Measurements from ENCODE around the gene SORBS1. TPM values are rescaled to one million over a fixed set of nuclear protein-coding genes. Genes with fewer than 3 reads are reported as not detected.
"Not testable (repeated sequence)": the region's sequence is repeated elsewhere in the genome, so short reads cannot be mapped to it uniquely, and the experiment has no call there.

Gene SORBS1
- total RNA-seq, 4 donors from 2014 or later = 21.5 to 65.8 (median 30.1) TPM

DNA sequence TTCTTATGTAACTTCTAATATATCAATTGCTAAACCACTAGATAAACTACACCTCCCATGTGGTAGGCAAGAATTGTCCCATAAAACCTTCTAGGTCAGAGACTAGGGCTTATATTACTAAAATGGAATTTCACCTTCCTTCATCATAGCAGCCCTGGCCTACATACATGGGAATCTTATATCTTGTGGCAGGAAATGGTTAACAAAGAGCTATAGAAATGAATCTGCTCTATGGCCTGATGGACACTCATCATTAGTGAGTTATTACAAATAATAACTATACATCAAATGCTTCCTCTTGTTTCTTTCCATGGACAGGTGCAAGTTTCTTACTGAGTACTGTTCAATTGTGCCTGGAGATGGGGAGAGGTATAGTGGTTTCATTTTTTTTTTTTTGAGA, 208.0 kb downstream of the SORBS1 start:
- H3K4me1 ChIP-seq = peaks cover 12 to 17% of the 10 kb centered on the region in 2 donors
- intact Hi-C loops (cut with DNase I) = no loop called here
- no peak for DNase-seq
- no peak overlapping the region for H3K4me3 ChIP-seq (replicated peaks in 1 of 3)
- no peaks in the 10 kb centered on the region for H3K27me3 ChIP-seq
- TF ChIP-seq, protein P1, sequence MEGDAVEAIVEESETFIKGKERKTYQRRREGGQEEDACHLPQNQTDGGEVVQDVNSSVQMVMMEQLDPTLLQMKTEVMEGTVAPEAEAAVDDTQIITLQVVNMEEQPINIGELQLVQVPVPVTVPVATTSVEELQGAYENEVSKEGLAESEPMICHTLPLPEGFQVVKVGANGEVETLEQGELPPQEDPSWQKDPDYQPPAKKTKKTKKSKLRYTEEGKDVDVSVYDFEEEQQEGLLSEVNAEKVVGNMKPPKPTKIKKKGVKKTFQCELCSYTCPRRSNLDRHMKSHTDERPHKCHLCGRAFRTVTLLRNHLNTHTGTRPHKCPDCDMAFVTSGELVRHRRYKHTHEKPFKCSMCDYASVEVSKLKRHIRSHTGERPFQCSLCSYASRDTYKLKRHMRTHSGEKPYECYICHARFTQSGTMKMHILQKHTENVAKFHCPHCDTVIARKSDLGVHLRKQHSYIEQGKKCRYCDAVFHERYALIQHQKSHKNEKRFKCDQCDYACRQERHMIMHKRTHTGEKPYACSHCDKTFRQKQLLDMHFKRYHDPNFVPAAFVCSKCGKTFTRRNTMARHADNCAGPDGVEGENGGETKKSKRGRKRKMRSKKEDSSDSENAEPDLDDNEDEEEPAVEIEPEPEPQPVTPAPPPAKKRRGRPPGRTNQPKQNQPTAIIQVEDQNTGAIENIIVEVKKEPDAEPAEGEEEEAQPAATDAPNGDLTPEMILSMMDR (IDR thresholded peaks at IDR 0.05) = no peak
- TF ChIP-seq POLR2A (IDR thresholded peaks at IDR 0.05) = no peak
- no peaks in the 10 kb centered on the region for H3K36me3 ChIP-seq
- H3K9me3 ChIP-seq = no peaks in the 10 kb centered on the region
- no peak overlapping the region for H3K27ac ChIP-seq

DNA sequence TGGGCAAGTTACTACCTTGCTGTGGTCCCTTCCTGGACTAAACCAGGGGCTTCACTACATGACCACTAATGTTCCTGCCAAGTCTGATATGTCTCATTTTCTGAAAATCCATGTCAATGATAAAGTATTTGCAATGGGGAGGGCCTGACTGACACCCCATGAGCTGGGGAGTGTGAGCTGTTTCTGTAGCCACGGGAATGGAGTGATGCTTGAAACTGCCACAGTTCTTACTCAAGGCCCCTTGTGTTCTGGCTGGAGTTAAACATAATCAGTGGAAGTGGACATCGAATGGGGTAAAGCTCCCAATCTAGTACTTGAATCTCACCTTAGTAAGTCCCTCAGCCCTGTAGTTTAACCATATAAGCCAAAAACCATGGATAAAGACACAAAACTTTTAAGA, 208.5 kb downstream of the SORBS1 start:
- intact Hi-C loops (cut with DNase I) = no loop called here
- 75 to 84% methylated on average over 2 of the region's 2 CpGs for WGBS, 2 donors
- no peak overlapping the region for H3K4me3 ChIP-seq (replicated peaks in 1 of 3)
- DNase-seq = no peak
- no peaks in the 10 kb centered on the region for H3K36me3 ChIP-seq
- H3K9me3 ChIP-seq = no peaks in the 10 kb centered on the region
- H3K4me1 ChIP-seq = peaks cover 12 to 17% of the 10 kb centered on the region in 2 donors
- no peak for TF ChIP-seq POLR2A (IDR thresholded peaks at IDR 0.05)
- TF ChIP-seq, protein P1 (IDR thresholded peaks at IDR 0.05) = no peak
- peak overlapping the region in 1 of 3 donors; percentile 33 for H3K27ac ChIP-seq
- no peaks in the 10 kb centered on the region for H3K27me3 ChIP-seq

DNA sequence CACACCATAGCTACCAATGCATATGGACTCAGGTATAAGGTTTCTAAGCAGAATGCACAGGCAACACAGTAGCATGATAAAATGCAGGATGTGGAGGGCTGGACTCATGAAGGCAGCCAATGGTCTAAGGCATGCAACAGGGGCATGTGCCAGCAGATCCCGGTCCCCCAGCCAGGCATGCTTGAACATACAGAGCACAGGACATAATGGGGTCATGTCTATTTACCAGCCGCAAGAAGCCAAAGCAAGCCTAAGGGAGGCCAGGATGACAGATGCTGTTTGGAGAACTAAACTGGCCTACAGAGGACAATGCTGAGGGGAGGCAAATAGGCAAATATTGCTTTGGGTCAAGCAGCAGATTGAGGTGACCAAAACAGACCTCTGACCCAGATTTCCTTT, 210.3 kb downstream of the SORBS1 start:
- no peak overlapping the region for H3K4me3 ChIP-seq (replicated peaks in 1 of 3)
- no peaks in the 10 kb centered on the region for H3K36me3 ChIP-seq
- intact Hi-C loops (cut with DNase I) = no loop called here
- H3K27me3 ChIP-seq = no peaks in the 10 kb centered on the region
- no peak for TF ChIP-seq POLR2A (IDR thresholded peaks at IDR 0.05)
- TF ChIP-seq, protein P1 (IDR thresholded peaks at IDR 0.05) = peak in 1 of 6 experiments; percentile 6
- DNase-seq = no peak
- no peaks in the 10 kb centered on the region for H3K9me3 ChIP-seq
- 63 to 75% methylated on average over 2 of the region's 2 CpGs for WGBS, 2 donors
- peak overlapping the region in 2 of 3 donors; percentile 46 to 66 for H3K27ac ChIP-seq
- peaks cover 16 to 17% of the 10 kb centered on the region in 2 donors for H3K4me1 ChIP-seq

DNA sequence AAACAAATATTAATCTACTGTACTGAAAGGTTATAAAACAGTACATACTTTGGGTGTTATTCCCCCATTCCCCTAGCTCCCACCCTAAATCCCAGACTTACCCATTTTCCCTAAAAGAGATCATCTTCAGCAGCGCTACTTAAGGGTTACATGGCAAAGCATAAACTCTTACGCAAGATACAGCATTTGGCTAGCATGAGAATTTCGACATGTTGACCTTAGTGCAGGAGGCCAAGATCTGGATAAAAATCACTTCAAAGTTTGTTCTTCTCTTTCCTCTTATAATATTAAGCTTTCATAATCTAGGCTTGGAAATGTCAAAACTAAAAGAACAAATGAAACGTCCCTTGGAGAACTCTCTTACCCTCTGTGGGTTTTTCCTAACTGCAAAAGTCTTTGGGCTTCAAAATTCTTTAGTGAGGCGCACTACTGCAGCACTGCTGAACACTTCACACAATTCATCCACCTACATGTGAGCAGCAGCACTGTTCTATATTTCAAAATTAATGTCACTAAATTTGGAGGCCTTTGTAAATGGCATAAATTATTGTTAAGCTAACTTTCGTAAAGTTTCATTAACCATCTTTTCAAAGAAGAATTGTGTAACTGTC, 210.8 kb downstream of the SORBS1 start:
- H3K4me1 ChIP-seq = peaks cover 16 to 17% of the 10 kb centered on the region in 2 donors
- WGBS, 2 donors = 45 to 64% methylated on average over 6 of the region's 6 CpGs
- DNase-seq = no peak
- intact Hi-C loops (cut with DNase I) = no loop called here
- H3K9me3 ChIP-seq = no peaks in the 10 kb centered on the region
- peak overlapping the region in 2 of 3 donors; percentile 46 to 66 for H3K27ac ChIP-seq
- H3K27me3 ChIP-seq = no peaks in the 10 kb centered on the region
- TF ChIP-seq, protein P1 (IDR thresholded peaks at IDR 0.05) = peak in 1 of 6 experiments; percentile 2
- TF ChIP-seq POLR2A (IDR thresholded peaks at IDR 0.05) = no peak
- no peaks in the 10 kb centered on the region for H3K36me3 ChIP-seq
- H3K4me3 ChIP-seq (replicated peaks in 1 of 3) = no peak overlapping the region

DNA sequence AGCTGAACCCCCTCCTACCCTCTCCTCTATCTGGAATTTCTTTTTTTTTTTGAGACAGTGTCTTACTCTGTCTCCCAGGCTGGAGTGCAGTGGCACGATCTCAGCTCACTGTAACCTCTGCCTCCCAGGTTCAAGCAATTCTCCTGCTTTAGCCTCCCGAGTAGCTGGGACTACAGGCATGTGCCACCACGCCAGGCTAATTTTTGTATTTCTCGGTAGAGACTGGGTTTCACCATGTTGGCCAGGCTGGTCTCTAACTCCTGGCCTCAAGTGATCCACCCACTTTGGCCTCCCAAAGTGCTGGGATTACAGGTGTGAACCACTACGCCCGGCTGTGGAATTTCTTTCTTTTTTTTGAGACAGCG, 213.8 kb downstream of the SORBS1 start:
- H3K36me3 ChIP-seq; DNase-seq; intact Hi-C loops (cut with DNase I): not testable (repeated sequence)

More for the DNA sequence above, 213.8 kb downstream of the SORBS1 start:
- not testable (repeated sequence) for H3K27ac ChIP-seq; H3K27me3 ChIP-seq; H3K9me3 ChIP-seq; H3K4me3 ChIP-seq (replicated peaks in 1 of 3)
- H3K4me1 ChIP-seq = peaks cover 16 to 17% of the 10 kb centered on the region in 2 donors
- WGBS, 2 donors = 93 to 94% methylated on average over 7 of the region's 7 CpGs
